Panc1 (cell line): ENCODE results near the gene MAPKAPK5. TPM values are rescaled to one million over a fixed set of nuclear protein-coding genes. Genes with fewer than 3 reads are reported as not detected.
"Not testable (repeated sequence)": the region's sequence is repeated elsewhere in the genome, so short reads cannot be mapped to it uniquely, and the experiment has no call there.

ENCODE experiments used
- ATAC-seq: fragments of 200-7000 bp; cut with Tn5 transposase; 2 replicates; pipeline ENCODE4 v1.9.1; 2020; ENCODE audit warnings: mild to moderate bottlenecking, moderate library complexity
- BruUV-seq: library from RNA; stranded (reverse); fragments of 400-500 nt; replicated peaks from 2 replicates; lab custom pipeline; 2021; lab: Mats Ljungman, UMichigan
- CTCF ChIA-PET: fragments of 300-600 bp; sonication (Branson Sonifier 250); formaldehyde crosslinking; loops from one replicate; lab custom pipeline; 2022; ENCODE audit warnings: antibody characterized with exemption; lab: Charles Lee
- POLR2A ChIA-PET: fragments of 300-600 bp; sonication (Branson Sonifier 250); formaldehyde crosslinking; loops from one replicate; lab custom pipeline; 2022; ENCODE audit warnings: antibody characterized with exemption; lab: Charles Lee
- DNase-seq: peaks from one replicate; pipeline ENCODE4 v3.0.0-alpha.2; 2010; ENCODE audit warnings: low read depth, low spot score
- H3K27ac ChIP-seq: 2 replicates; pipeline ENCODE4 v1.5.1; 2011; ENCODE audit warnings: mild to moderate bottlenecking, low read length, inconsistent platforms
- H3K27me3 ChIP-seq: fragments of 200-500 bp; sonication (Bioruptor generic); 2 replicates; pipeline ENCODE4 v1.6.0; 2014; ENCODE audit warnings: low read length, inconsistent platforms; ENCODE audit not compliant: control insufficient read depth, insufficient read depth
- H3K36me3 ChIP-seq: fragments of 200-500 bp; sonication (Bioruptor generic); 2 replicates; pipeline ENCODE4 v1.5.1; 2014; ENCODE audit warnings: inconsistent platforms, mild to moderate bottlenecking, low read length, moderate library complexity; ENCODE audit not compliant: control insufficient read depth, insufficient read depth
- H3K4me1 ChIP-seq: 2 replicates; pipeline ENCODE4 v1.5.1; 2011; ENCODE audit warnings: inconsistent platforms, mild to moderate bottlenecking, low read length, moderate library complexity; ENCODE audit not compliant: control insufficient read depth, insufficient read depth
- H3K4me3 ChIP-seq, 2 experiments: 2 replicates each; pipeline ENCODE4 v1.5.1; 2011 to 2012; ENCODE audit warnings: low read depth in 2 of 2, low read length in 2 of 2, mild to moderate bottlenecking in 2 of 2, inconsistent platforms in 1 of 2, moderate library complexity in 1 of 2
- H3K9me3 ChIP-seq: fragments of 200-500 bp; sonication (Bioruptor generic); 2 replicates; pipeline ENCODE4 v1.5.1; 2014; ENCODE audit warnings: low read depth, mild to moderate bottlenecking, inconsistent platforms, low read length, moderate library complexity; ENCODE audit not compliant: control insufficient read depth, insufficient read depth
- CTCF ChIP-seq: fragments of 450-650 bp; IDR thresholded peaks from 2 replicates; pipeline ENCODE4 v1.5.1; 2017; ENCODE audit warnings: mild to moderate bottlenecking
- REST ChIP-seq, 2 experiments: IDR thresholded peaks; 2 replicates each; pipeline ENCODE4 v1.6.1; 2011 to 2012; ENCODE audit warnings: low read depth in 2 of 2, control low read depth in 1 of 2, low read length in 1 of 2, mild to moderate bottlenecking in 1 of 2, moderate library complexity in 1 of 2; ENCODE audit not compliant: insufficient read depth in 1 of 2
- TCF7L2 ChIP-seq: IDR thresholded peaks from 2 replicates; pipeline ENCODE4 v1.6.1; 2011; ENCODE audit warnings: mild to moderate bottlenecking, low read depth, low read length, inconsistent platforms
- in situ Hi-C: cut with HindIII; loops from 2 replicates; pipeline ENCODE4 v1.10.0; 2016; ENCODE audit warnings: low sequenced_read_pairs, low pct_unique_long_range_greater_than_20kb
- intact Hi-C: fragments of 100-400 bp; cut with micrococcal nuclease; formaldehyde crosslinking; loops from one replicate; pipeline ENCODE4 v1.10.0; 2022; ENCODE audit not compliant: unreplicated experiment
- total RNA-seq: library from RNA; stranded (reverse); gene quantifications from one replicate; pipeline ENCODE4 v1.2.1, GENCODE V29; 2021; ENCODE audit not compliant: unreplicated experiment

Gene MAPKAPK5
- total RNA-seq, 1 experiment from 2014 or later, result 49.7 TPM

- ChIA-PET CTCF (interaction anchor here (0.6 to 1.8 kb wide), 9 partner anchors 22 to 416 kb away, joined by 3 to 17 read pairs (median 3); no protein-coding TSS in a partner anchor), POLR2A (interaction anchor here (0.5 to 1.0 kb wide), 3 partner anchors 37 to 75 kb away, joined by 3 to 9 read pairs (median 6); no protein-coding TSS in a partner anchor)
- DNase-seq (peak; percentile 50), ATAC-seq (peak; percentile 96)
- Histone ChIP-seq H3K4me3 (no peak overlapping the region), H3K9me3 (no peaks in the 10 kb centered on the region), H3K27me3 (no peaks in the 10 kb centered on the region), H3K36me3 (no peaks in the 10 kb centered on the region), H3K4me1 (no peaks in the 10 kb centered on the region), H3K27ac (no peak overlapping the region)
- intact Hi-C loops, result loop anchor here (1.0 kb wide), 1 partner anchor 60 kb away; no protein-coding TSS in a partner anchor
- no TSS peak for BruUV-seq
- TF ChIP-seq TCF7L2, result no peak
- peak; percentile 92 for TF ChIP-seq CTCF
- in situ Hi-C loops, result no loop called here
These were observed 28.9 kb upstream of the MAPKAPK5 start for GRCh38 chr12:111812881-111813741.

- ATAC-seq (no peak), DNase-seq (no peak)
- Histone ChIP-seq H3K27ac (no peak overlapping the region), H3K4me1 (no peaks in the 10 kb centered on the region), H3K9me3 (no peaks in the 10 kb centered on the region), H3K36me3 (no peaks in the 10 kb centered on the region), H3K27me3 (no peaks in the 10 kb centered on the region; the same call in 1 of the 2 replicates), H3K4me3 (no peak overlapping the region)
- intact Hi-C loops (no loop called here), in situ Hi-C loops (no loop called here)
- ChIA-PET POLR2A (interaction anchor here (0.6 kb wide), 2 partner anchors 9 to 1315 kb away, joined by 3 to 6 read pairs; no protein-coding TSS in a partner anchor), CTCF (no interaction called here)
- TF ChIP-seq TCF7L2 (peak; percentile 84), REST (IDR thresholded peaks at IDR 0.05; ENCODE audit: insufficient read depth in 1 of 2, low read depth in 2 of 2, low read length in 1 of 2) (no peak)
- no TSS peak for BruUV-seq
These were observed 25.9 kb upstream of the MAPKAPK5 start for GRCh38 chr12:111816065-111816615.

GRCh38 chr12:111816898-111817297 is 25.1 kb upstream of the MAPKAPK5 start:
- H3K4me3 ChIP-seq, DNase-seq, ATAC-seq, in situ Hi-C loops, intact Hi-C loops, H3K4me1 ChIP-seq, H3K36me3 ChIP-seq, BruUV-seq, H3K9me3 ChIP-seq, H3K27me3 ChIP-seq, POLR2A ChIA-PET, H3K27ac ChIP-seq, CTCF ChIA-PET: not testable (repeated sequence)
